Pancreas (tissue), 10 donors: ENCODE data around the gene RAP1GAP2. TPM values are rescaled to one million over a fixed set of nuclear protein-coding genes. Genes with fewer than 3 reads are reported as not detected.
A peak's percentile ranks its signal among the peaks of the same experiment; 100 is the strongest.

Experiments used
- ATAC-seq, 4 donors: fragments of 200-7000 bp; cut with Tn5 transposase; one replicate each; pipeline versions ENCODE4 v1.8.0 to v1.9.1; 2020; ENCODE audit warnings: mild to moderate bottlenecking in 4 of 4, moderate library complexity in 4 of 4
- DNase-seq, 6 donors: peaks; one replicate each; pipeline ENCODE4 v3.0.0-alpha.2; 2020
- FAIRE-seq: peaks from 2 replicates; lab custom pipeline; 2012; peaks lifted over from hg19 to GRCh38; lab: Jason Lieb, UNC
- H3K27ac ChIP-seq, 4 donors: fragments of 200-600 bp; sonication (generic); 1 replicate in 3 of 4; 2 replicates in 1 of 4; pipeline versions ENCODE4 v1.5.0 to v1.8.0; 2020
- H3K27me3 ChIP-seq, 4 donors: fragments of 200-600 bp; one replicate each; pipeline ENCODE4 v1.8.0; 2021
- H3K36me3 ChIP-seq, 3 donors: fragments of 200-600 bp; sonication (generic) in 1 of 3; one replicate each; pipeline versions ENCODE4 v1.5.0 to v1.8.0; 2020 to 2021
- H3K4me1 ChIP-seq, 3 donors: fragments of 200-600 bp; one replicate each; pipeline ENCODE4 v1.8.0; 2021
- H3K4me3 ChIP-seq, 4 donors: fragments of 200-600 bp; sonication (generic) in 2 of 4; one replicate each; pipeline versions ENCODE4 v1.5.0 to v1.8.0; 2020 to 2021
- H3K9me3 ChIP-seq, 4 donors: fragments of 200-600 bp; one replicate each; pipeline ENCODE4 v1.8.0; 2021
- WGBS, 2 donors: extraction: QIAGEN DNeasy Blood & Tissue Kit; methylation state at CpG; one replicate each; pipeline ENCODE4 v1.1.7; 2013; 5-methylcytosine and 5-hydroxymethylcytosine counted together
- intact Hi-C, 3 donors: fragments of 100-400 bp; cut with DNase I; formaldehyde crosslinking; loops; one replicate each; pipeline versions ENCODE4 v1.11.1 to v1.14.2; 2022
- polyA plus RNA-seq, 2 donors: library from polyadenylated mRNA; stranded (reverse); fragments of 200-250 nt; gene quantifications; one replicate each; pipeline ENCODE4 v1.2.3, GENCODE V29; 2013
- total RNA-seq, 6 donors: library from RNA; stranded (reverse); fragmentation: NEBNext Ultra II Directional in 4 of 6; extraction: Animal tissue kit (Norgen Biotek cat#: 25700) in 4 of 6; gene quantifications; one replicate each; pipeline versions ENCODE4 v1.2.1 to v1.2.4, GENCODE V29; 2021 to 2023
- TF ChIP-seq, protein P1 (sequence below), 4 donors: fragments of 200-600 bp; sonication (generic) in 3 of 4; IDR thresholded peaks; one replicate each; pipeline versions ENCODE4 v1.5.0 to v1.8.0; 2021; ENCODE audit warnings: antibody characterized with exemption in 4 of 4
- donor health status: healthy with polysubstance abuse.
- donor health status: DM: no; HTN: no; CAD: no; lungs with moderate emphysema.
- donor health status: DM: no; HTN: no; CAD: no.
- donor health status: control.
- donor health status: control.
- donor health status: Bipolar disorder and iron deficiency.
- donor health status: DM: yes; HTN: yes; CAD: no.
- donor health status: DM: no; HTN: no; CAD: no.
- donor health status: DM: no; HTN: no; CAD: no.
- donor health status: DM: yes; HTN: yes; CAD: no.

The RAP1GAP2 gene
- total and polyA plus RNA-seq, 8 donors: 29.7 to 51.2 (median 43.0) TPM

DNA sequence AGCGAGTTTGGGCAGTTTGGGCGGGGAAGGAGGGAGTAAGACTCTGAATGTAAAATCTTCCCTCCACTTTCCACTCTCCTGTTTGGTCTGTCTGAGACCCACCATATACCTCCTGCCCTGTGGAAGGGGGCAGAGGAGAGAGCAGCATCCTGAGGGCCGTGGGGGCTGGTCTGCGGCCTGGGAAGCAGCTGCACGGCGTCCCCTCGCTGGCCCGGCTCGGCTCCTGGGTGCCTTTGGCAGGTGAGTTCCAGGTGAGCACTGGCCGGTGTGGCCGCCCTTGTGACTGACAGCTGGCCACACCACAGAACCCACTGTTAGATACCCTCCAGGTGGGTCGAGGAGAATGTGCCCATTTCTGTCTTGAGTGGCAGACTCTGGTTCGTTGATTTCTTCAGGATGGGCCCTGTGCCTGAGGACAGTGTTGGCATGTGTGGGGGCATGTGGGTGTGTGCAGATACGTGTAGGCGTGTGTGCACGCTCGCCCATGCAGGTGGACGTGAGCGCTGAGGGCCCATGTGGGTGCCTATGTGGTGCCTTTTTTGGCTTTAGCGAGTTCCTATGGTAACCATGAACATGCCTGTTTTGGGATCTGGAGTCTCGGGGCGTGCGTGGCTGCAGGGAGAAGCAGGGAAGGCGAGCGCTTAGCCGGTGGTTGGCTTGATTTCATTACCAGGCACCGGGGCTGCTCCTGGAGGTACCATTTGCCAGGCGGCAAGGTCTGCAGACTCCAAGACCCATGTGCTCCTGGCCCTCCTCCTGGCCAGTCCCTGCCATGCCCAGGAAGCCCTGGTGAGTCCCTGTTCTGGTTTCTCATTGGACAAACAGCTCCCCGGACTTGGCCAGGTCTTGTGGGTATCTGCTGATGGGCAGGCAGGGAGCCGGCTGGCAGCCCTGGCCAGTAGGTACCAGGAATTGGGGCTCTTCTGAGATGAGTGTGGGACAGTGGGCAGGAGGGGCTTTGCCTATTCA, 12.4 kb downstream of the RAP1GAP2 start:
- no peak for DNase-seq
- Histone ChIP-seq H3K4me3 (no peak overlapping the region), H3K4me1 (no peaks in the 10 kb centered on the region), H3K27me3 (no peaks in the 10 kb centered on the region), H3K27ac (no peak overlapping the region), H3K9me3 (no peaks in the 10 kb centered on the region), H3K36me3 (no peaks in the 10 kb centered on the region)
- TF ChIP-seq, protein P1, sequence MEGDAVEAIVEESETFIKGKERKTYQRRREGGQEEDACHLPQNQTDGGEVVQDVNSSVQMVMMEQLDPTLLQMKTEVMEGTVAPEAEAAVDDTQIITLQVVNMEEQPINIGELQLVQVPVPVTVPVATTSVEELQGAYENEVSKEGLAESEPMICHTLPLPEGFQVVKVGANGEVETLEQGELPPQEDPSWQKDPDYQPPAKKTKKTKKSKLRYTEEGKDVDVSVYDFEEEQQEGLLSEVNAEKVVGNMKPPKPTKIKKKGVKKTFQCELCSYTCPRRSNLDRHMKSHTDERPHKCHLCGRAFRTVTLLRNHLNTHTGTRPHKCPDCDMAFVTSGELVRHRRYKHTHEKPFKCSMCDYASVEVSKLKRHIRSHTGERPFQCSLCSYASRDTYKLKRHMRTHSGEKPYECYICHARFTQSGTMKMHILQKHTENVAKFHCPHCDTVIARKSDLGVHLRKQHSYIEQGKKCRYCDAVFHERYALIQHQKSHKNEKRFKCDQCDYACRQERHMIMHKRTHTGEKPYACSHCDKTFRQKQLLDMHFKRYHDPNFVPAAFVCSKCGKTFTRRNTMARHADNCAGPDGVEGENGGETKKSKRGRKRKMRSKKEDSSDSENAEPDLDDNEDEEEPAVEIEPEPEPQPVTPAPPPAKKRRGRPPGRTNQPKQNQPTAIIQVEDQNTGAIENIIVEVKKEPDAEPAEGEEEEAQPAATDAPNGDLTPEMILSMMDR (IDR thresholded peaks at IDR 0.05): no peak
- ATAC-seq: no peak
- intact Hi-C loops: no loop called here
- WGBS, 2 donors: 82 to 86% methylated on average over 30 of the region's 30 CpGs
- no peak for FAIRE-seq

DNA sequence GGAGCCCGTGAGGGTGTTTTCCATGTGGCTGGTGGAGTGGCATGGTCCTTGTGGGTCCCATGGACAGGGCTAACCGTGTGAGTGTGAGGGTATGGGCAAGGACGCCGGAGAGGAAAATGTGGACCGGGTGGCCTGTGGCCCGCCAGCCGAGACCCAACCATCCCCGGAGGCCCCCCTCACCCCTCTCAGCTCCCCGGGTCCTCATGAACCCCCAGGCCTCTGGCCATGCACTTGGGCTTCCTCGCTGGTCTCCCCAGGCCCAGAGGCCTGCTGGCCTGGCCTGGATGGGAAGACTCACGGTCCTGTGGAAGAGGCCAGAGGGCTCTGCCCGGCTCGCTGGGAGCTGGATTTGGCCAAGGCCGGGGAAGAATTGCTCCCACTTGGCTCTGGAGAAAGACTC, 13.1 kb downstream of the RAP1GAP2 start:
- no peaks in the 10 kb centered on the region for H3K27me3 ChIP-seq
- ATAC-seq: no peak
- 84 to 95% methylated on average over 14 of the region's 14 CpGs for WGBS, 2 donors
- no peak for DNase-seq
- no peak overlapping the region for H3K27ac ChIP-seq
- intact Hi-C loops: no loop called here
- no peaks in the 10 kb centered on the region for H3K36me3 ChIP-seq
- TF ChIP-seq, protein P1 (IDR thresholded peaks at IDR 0.05): no peak
- no peak overlapping the region for H3K4me3 ChIP-seq
- H3K4me1 ChIP-seq: no peaks in the 10 kb centered on the region
- H3K9me3 ChIP-seq: no peaks in the 10 kb centered on the region
- FAIRE-seq: no peak

DNA sequence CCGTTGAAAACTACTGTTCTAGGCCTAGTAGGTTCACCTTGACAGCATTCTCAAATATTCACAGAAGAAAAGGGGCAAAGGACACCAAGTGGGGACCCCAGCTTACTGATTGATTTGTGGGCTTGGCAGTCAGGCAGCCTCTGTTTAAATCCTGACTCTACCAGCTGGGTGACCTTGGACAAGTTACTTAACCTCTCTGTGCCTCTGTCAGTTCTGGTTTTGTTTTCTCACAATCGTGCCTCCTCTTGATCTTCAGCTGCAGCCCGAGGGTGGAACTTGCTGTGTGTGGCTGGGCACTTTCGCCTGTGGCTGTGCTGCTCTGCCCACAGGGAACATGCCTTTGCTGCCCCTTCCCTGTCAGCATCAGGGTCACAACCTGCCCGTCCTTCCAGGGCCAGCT, 17.8 kb downstream of the RAP1GAP2 start:
- H3K9me3 ChIP-seq: no peaks in the 10 kb centered on the region
- DNase-seq: no peak
- no peak overlapping the region for H3K4me3 ChIP-seq
- TF ChIP-seq, protein P1 (IDR thresholded peaks at IDR 0.05): no peak
- intact Hi-C loops: no loop called here
- no peaks in the 10 kb centered on the region for H3K27me3 ChIP-seq
- no peak overlapping the region for H3K27ac ChIP-seq
- H3K36me3 ChIP-seq: no peaks in the 10 kb centered on the region
- no peak for ATAC-seq
- H3K4me1 ChIP-seq: no peaks in the 10 kb centered on the region
- FAIRE-seq: no peak
- 49 to 55% methylated on average over 5 of the region's 5 CpGs for WGBS, 2 donors

DNA sequence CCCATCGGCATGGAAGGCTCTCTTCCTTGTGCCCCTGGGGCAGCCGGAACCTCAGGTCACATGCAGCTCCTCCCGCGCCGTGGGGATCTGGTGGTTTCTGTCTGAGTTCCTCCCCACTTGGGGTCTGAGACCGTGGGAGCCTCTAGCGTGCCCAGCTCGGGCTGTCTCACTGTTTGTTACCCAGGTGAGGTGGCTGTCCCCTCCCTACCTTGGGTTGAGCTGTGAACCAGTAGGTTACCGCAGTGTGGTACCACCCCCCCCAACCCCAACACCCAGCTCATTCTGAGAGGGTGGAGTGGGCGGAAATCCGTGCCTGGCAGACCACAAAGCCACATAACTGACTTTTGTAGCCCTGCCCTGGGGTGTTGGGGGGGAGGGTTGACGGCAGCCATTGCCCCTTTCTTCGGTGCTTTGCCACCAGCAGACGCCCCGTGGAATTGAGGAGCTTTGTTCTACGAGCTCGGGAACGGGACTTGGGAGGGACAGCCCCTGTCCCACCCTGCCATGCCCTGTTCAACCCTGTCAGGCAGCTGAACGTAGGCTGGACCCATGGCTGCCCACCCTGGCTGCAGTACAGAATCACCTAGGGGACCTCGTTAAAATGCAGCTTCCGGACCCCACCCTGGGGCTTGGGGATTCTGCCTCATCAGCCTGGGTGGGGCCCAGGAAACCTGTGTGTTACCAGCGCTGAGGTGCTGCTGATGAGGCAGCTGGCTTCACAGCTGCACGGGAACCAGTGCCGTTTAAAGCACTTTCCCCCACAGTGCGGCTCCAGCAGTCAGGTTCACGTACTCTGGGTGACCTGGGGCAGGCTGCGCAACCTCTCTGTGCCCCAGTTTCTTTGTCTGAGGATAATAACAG, 18.5 kb downstream of the RAP1GAP2 start:
- intact Hi-C loops: no loop called here
- Histone ChIP-seq H3K36me3 (no peaks in the 10 kb centered on the region), H3K27me3 (no peaks in the 10 kb centered on the region), H3K9me3 (no peaks in the 10 kb centered on the region), H3K27ac (no peak overlapping the region), H3K4me3 (no peak overlapping the region), H3K4me1 (no peaks in the 10 kb centered on the region)
- DNase-seq: no peak
- no peak for FAIRE-seq
- TF ChIP-seq, protein P1 (IDR thresholded peaks at IDR 0.05): no peak
- ATAC-seq: peak in 3 of 4 donors; percentile 28 to 36 (median 33)
- WGBS, 2 donors: 60 to 73% methylated on average over 27 of the region's 27 CpGs
